ENCODE measurements around the gene PVALEF. TPM values are rescaled to one million over a fixed set of nuclear protein-coding genes. Genes with fewer than 3 reads are reported as not detected.

The PVALEF gene
- total and polyA plus RNA-seq, 2 donors (not counting 1 experiment from before 2014, with no cell fraction given), result not detected

DNA sequence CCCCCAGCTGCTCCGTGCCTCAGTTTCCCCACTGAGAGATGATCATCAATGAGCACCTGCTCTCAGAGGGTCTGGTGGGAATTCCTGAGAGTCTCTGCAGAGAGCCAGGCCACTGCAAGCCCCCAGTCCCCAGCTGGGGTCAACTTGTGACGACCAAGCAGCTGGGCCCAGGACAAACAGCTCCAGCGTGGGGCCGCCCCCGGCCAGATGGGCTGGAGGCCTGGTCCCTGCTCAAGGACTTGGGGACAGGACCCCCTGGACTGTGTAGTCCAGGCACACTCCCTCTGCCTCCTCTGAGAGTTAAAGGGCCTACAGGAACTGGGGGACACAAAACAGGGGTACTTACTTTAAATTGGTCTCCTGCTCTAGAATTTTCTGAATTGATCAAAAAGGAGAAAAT lies 17.3 kb downstream of the PVALEF start:
- Histone ChIP-seq H3K36me3 (ENCODE audit: control insufficient read depth, insufficient read depth, low read length) (no peaks in the 10 kb centered on the region), H3K4me2 (ENCODE audit: extremely low read depth, insufficient read depth, low read length) (no peak overlapping the region), H3K9ac (ENCODE audit: insufficient read depth, low read length) (no peak overlapping the region), H4K20me1 (ENCODE audit: control insufficient read depth, extremely low read depth, insufficient read depth, low read length) (no peaks in the 10 kb centered on the region), H3K4me3 (replicated peaks in 1 of 4; ENCODE audit: control extremely low read depth in 1 of 4, insufficient read depth in 1 of 4, low read depth in 3 of 4, low read length in 4 of 4) (no peak overlapping the region), H3K27ac (ENCODE audit: insufficient read depth, low read length) (no peak overlapping the region), H3K4me1 (ENCODE audit: control insufficient read depth, extremely low read depth, insufficient read depth, low read length) (no peaks in the 10 kb centered on the region), H3K27me3 (ENCODE audit: control insufficient read depth, insufficient read depth, low read length) (peaks cover 5% of the 10 kb centered on the region), H3K79me2 (ENCODE audit: control insufficient read depth, insufficient read depth, low read length) (no peaks in the 10 kb centered on the region), H3K9me3 (ENCODE audit: control insufficient read depth, insufficient read depth, low read depth, low read length) (no peaks in the 10 kb centered on the region), H2AFZ (ENCODE audit: low read length) (no peak overlapping the region)
- no peak for TF ChIP-seq EZH2 (IDR thresholded peaks at IDR 0.05; ENCODE audit: low read length, missing control alignments)
- TF ChIP-seq, protein P1, sequence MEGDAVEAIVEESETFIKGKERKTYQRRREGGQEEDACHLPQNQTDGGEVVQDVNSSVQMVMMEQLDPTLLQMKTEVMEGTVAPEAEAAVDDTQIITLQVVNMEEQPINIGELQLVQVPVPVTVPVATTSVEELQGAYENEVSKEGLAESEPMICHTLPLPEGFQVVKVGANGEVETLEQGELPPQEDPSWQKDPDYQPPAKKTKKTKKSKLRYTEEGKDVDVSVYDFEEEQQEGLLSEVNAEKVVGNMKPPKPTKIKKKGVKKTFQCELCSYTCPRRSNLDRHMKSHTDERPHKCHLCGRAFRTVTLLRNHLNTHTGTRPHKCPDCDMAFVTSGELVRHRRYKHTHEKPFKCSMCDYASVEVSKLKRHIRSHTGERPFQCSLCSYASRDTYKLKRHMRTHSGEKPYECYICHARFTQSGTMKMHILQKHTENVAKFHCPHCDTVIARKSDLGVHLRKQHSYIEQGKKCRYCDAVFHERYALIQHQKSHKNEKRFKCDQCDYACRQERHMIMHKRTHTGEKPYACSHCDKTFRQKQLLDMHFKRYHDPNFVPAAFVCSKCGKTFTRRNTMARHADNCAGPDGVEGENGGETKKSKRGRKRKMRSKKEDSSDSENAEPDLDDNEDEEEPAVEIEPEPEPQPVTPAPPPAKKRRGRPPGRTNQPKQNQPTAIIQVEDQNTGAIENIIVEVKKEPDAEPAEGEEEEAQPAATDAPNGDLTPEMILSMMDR (conservative IDR thresholded peaks at IDR 0.05 in 1 of 2, IDR thresholded peaks at IDR 0.05 in 1 of 2; ENCODE audit: low read depth in 1 of 2, low read length in 2 of 2), result no peak
- DNase-seq (ENCODE audit: low read depth in 2 of 2), result no peak

- H2AFZ ChIP-seq (ENCODE audit: low read length), result no peak overlapping the region
- H3K27ac ChIP-seq (ENCODE audit: insufficient read depth, low read length), result no peak overlapping the region
- no peaks in the 10 kb centered on the region for H3K79me2 ChIP-seq (ENCODE audit: control insufficient read depth, insufficient read depth, low read length)
- TF ChIP-seq EZH2 (IDR thresholded peaks at IDR 0.05; ENCODE audit: low read length, missing control alignments), result no peak
- TF ChIP-seq, protein P1 (conservative IDR thresholded peaks at IDR 0.05 in 1 of 2, IDR thresholded peaks at IDR 0.05 in 1 of 2; ENCODE audit: low read depth in 1 of 2, low read length in 2 of 2), result no peak
- no peaks in the 10 kb centered on the region for H3K36me3 ChIP-seq (ENCODE audit: control insufficient read depth, insufficient read depth, low read length)
- H3K9me3 ChIP-seq (ENCODE audit: control insufficient read depth, insufficient read depth, low read depth, low read length), result no peaks in the 10 kb centered on the region
- H3K4me3 ChIP-seq (replicated peaks in 1 of 4; ENCODE audit: control extremely low read depth in 1 of 4, insufficient read depth in 1 of 4, low read depth in 3 of 4, low read length in 4 of 4), result no peak overlapping the region
- no peaks in the 10 kb centered on the region for H3K4me1 ChIP-seq (ENCODE audit: control insufficient read depth, extremely low read depth, insufficient read depth, low read length)
- no peak overlapping the region for H3K4me2 ChIP-seq (ENCODE audit: extremely low read depth, insufficient read depth, low read length)
- DNase-seq (ENCODE audit: low read depth in 2 of 2), result no peak
- H3K9ac ChIP-seq (ENCODE audit: insufficient read depth, low read length), result no peak overlapping the region
- peaks cover 5% of the 10 kb centered on the region for H3K27me3 ChIP-seq (ENCODE audit: control insufficient read depth, insufficient read depth, low read length)
- no peaks in the 10 kb centered on the region for H4K20me1 ChIP-seq (ENCODE audit: control insufficient read depth, extremely low read depth, insufficient read depth, low read length)
Observed at GRCh38 chr17:81183316-81183715, 18.0 kb downstream of the PVALEF start.

- H3K79me2 ChIP-seq (ENCODE audit: control insufficient read depth, insufficient read depth, low read length), result no peaks in the 10 kb centered on the region
- no peak overlapping the region for H3K27ac ChIP-seq (ENCODE audit: insufficient read depth, low read length)
- TF ChIP-seq, protein P1 (conservative IDR thresholded peaks at IDR 0.05 in 1 of 2, IDR thresholded peaks at IDR 0.05 in 1 of 2; ENCODE audit: low read depth in 1 of 2, low read length in 2 of 2), result no peak
- no peak for TF ChIP-seq EZH2 (IDR thresholded peaks at IDR 0.05; ENCODE audit: low read length, missing control alignments)
- no peak for DNase-seq (ENCODE audit: low read depth in 2 of 2)
- H3K36me3 ChIP-seq (ENCODE audit: control insufficient read depth, insufficient read depth, low read length), result no peaks in the 10 kb centered on the region
- no peaks in the 10 kb centered on the region for H3K4me1 ChIP-seq (ENCODE audit: control insufficient read depth, extremely low read depth, insufficient read depth, low read length)
- no peaks in the 10 kb centered on the region for H4K20me1 ChIP-seq (ENCODE audit: control insufficient read depth, extremely low read depth, insufficient read depth, low read length)
- H3K4me3 ChIP-seq (replicated peaks in 1 of 4; ENCODE audit: control extremely low read depth in 1 of 4, insufficient read depth in 1 of 4, low read depth in 3 of 4, low read length in 4 of 4), result no peak overlapping the region
- no peak overlapping the region for H3K9ac ChIP-seq (ENCODE audit: insufficient read depth, low read length)
- peaks cover 5% of the 10 kb centered on the region for H3K27me3 ChIP-seq (ENCODE audit: control insufficient read depth, insufficient read depth, low read length)
- H2AFZ ChIP-seq (ENCODE audit: low read length), result no peak overlapping the region
- no peak overlapping the region for H3K4me2 ChIP-seq (ENCODE audit: extremely low read depth, insufficient read depth, low read length)
- no peaks in the 10 kb centered on the region for H3K9me3 ChIP-seq (ENCODE audit: control insufficient read depth, insufficient read depth, low read depth, low read length)
Observed at GRCh38 chr17:81183807-81184206, 18.5 kb downstream of the PVALEF start.
